Cardiac muscle cell (in vitro differentiated cells and primary cell): ENCODE measurements around the gene PRG2. TPM values are rescaled to one million over a fixed set of nuclear protein-coding genes. Genes with fewer than 3 reads are reported as not detected.

Experiments used
- DNase-seq, 2 donors: peaks; one replicate each; pipeline versions ENCODE4 v3.0.0 to v3.0.0-alpha.2; 2010 to 2017; ENCODE audit warnings: low read depth in 1 of 2, low spot score in 1 of 2
- H3K27ac ChIP-seq: fragments of 200-600 bp; sonication (generic); 2 replicates; pipeline ENCODE4 v1.5.1; 2016
- H3K27me3 ChIP-seq: fragments of 200-600 bp; sonication (generic); 2 replicates; pipeline ENCODE4 v1.6.0; 2016; ENCODE audit warnings: control low read depth
- H3K36me3 ChIP-seq: fragments of 200-600 bp; sonication (generic); 2 replicates; pipeline ENCODE4 v1.5.1; 2016; ENCODE audit warnings: control low read depth
- H3K4me1 ChIP-seq: fragments of 200-600 bp; sonication (generic); 2 replicates; pipeline ENCODE4 v1.8.1; 2017; ENCODE audit warnings: low read depth, mild to moderate bottlenecking, mixed run types
- H3K4me3 ChIP-seq: fragments of 200-600 bp; sonication (generic); 2 replicates; pipeline ENCODE4 v1.5.1; 2016; ENCODE audit warnings: mild to moderate bottlenecking
- H3K9me3 ChIP-seq: fragments of 200-600 bp; sonication (generic); 2 replicates; pipeline ENCODE4 v1.5.1; 2017; ENCODE audit warnings: low read depth, mild to moderate bottlenecking, control low read depth
- polyA plus RNA-seq: library from polyadenylated mRNA; unstranded; fragments of >200 nt; fragmentation: Nextera tagmentation; extraction: Ambion mirVana; gene quantifications from 2 replicates; pipeline ENCODE4 v1.2.1, GENCODE V29; 2016
- total RNA-seq: library from RNA; depleted of rRNA; stranded (reverse); fragments of >200 nt; gene quantifications from 2 replicates; pipeline ENCODE4 v1.2.3, GENCODE V29; 2016
- TF ChIP-seq, protein P1 (sequence below): IDR thresholded peaks from 2 replicates; pipeline ENCODE4 v1.5.1; 2012; ENCODE audit warnings: low read depth, mild to moderate bottlenecking, low read length

Gene PRG2
- total and polyA plus RNA-seq, 2 experiments from 2014 or later = not detected

GRCh38 chr11:57399972-57400578 lies 9.6 kb upstream of the PRG2 start:
- H3K27ac ChIP-seq = no peak overlapping the region
- no peaks in the 10 kb centered on the region for H3K36me3 ChIP-seq
- no peaks in the 10 kb centered on the region for H3K9me3 ChIP-seq
- H3K4me3 ChIP-seq = no peak overlapping the region
- H3K27me3 ChIP-seq = no peaks in the 10 kb centered on the region
- no peaks in the 10 kb centered on the region for H3K4me1 ChIP-seq
- DNase-seq = no peak
- TF ChIP-seq, protein P1, sequence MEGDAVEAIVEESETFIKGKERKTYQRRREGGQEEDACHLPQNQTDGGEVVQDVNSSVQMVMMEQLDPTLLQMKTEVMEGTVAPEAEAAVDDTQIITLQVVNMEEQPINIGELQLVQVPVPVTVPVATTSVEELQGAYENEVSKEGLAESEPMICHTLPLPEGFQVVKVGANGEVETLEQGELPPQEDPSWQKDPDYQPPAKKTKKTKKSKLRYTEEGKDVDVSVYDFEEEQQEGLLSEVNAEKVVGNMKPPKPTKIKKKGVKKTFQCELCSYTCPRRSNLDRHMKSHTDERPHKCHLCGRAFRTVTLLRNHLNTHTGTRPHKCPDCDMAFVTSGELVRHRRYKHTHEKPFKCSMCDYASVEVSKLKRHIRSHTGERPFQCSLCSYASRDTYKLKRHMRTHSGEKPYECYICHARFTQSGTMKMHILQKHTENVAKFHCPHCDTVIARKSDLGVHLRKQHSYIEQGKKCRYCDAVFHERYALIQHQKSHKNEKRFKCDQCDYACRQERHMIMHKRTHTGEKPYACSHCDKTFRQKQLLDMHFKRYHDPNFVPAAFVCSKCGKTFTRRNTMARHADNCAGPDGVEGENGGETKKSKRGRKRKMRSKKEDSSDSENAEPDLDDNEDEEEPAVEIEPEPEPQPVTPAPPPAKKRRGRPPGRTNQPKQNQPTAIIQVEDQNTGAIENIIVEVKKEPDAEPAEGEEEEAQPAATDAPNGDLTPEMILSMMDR = no peak

DNA sequence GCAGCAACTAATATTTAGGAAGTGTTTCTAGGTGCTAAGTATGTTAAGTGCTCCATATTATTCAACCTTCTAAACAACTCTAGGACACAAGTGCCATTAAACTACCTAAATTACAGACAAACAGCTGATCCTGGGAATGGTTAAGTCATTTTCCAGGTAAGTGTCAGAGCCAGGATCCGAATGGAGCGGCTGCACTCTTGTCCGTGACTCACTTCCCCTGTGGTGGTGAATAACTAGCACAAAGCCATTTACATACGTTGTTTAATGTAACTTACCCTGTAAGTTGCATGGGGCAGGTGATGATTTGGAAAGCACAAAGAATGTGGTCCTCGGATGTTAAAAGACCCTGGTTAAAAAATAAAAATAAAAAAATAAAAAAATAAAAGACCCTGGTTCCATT lies 8.8 kb upstream of the PRG2 start:
- Histone ChIP-seq H3K36me3 (no peaks in the 10 kb centered on the region), H3K27ac (no peak overlapping the region), H3K4me1 (no peaks in the 10 kb centered on the region), H3K4me3 (no peak overlapping the region), H3K9me3 (no peaks in the 10 kb centered on the region), H3K27me3 (no peaks in the 10 kb centered on the region)
- DNase-seq = no peak
- TF ChIP-seq, protein P1 = no peak

GRCh38 chr11:57397394-57397990 lies 7.0 kb upstream of the PRG2 start:
- Histone ChIP-seq H3K36me3 (no peaks in the 10 kb centered on the region), H3K9me3 (no peaks in the 10 kb centered on the region), H3K27ac (no peak overlapping the region), H3K4me3 (no peak overlapping the region), H3K4me1 (no peaks in the 10 kb centered on the region), H3K27me3 (no peaks in the 10 kb centered on the region)
- TF ChIP-seq, protein P1 = no peak
- no peak for DNase-seq

- Histone ChIP-seq H3K4me3 (no peak overlapping the region), H3K27ac (no peak overlapping the region), H3K27me3 (no peaks in the 10 kb centered on the region), H3K36me3 (no peaks in the 10 kb centered on the region), H3K9me3 (no peaks in the 10 kb centered on the region), H3K4me1 (no peaks in the 10 kb centered on the region)
- DNase-seq = no peak
- TF ChIP-seq, protein P1 = no peak
These were observed 6.3 kb upstream of the PRG2 start for GRCh38 chr11:57396744-57397143.

DNA sequence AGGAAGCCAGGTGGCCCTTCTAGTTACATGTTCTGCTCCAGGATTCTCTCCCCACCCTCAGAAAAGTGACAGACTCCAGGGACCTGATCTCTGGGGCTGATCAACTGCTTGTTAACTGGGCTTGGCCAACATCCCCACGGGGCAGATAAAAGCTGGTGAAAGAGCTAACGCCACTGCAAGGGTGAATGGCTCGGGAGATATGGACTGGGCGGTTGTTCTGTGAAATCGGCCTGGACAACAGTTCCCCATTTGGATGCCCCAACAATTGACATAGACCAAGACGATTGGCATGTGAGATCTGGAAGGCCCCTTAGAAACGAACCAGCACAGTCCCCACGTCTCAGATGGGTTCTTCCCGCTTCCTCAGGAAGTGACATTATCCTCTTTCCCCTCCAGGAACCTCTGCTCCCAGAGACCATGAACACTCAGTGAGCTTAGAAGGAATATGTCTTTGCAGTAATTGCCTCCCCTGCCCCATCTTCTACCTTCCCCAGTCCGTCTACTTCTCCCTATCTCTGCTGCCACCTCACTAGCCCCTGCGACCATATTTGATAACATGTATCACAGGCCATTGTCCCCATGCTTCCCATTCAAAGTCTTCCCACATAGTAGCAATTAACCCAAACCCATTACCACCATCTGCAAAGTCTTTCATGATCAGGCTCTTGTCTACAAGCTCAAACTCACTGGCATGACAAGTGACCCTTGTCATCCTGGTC lies 5.6 kb upstream of the PRG2 start:
- H3K27me3 ChIP-seq = no peaks in the 10 kb centered on the region
- H3K4me1 ChIP-seq = no peaks in the 10 kb centered on the region

More for the DNA sequence above, 5.6 kb upstream of the PRG2 start:
- Histone ChIP-seq H3K4me3 (no peak overlapping the region), H3K36me3 (no peaks in the 10 kb centered on the region), H3K27ac (no peak overlapping the region), H3K9me3 (no peaks in the 10 kb centered on the region)
- DNase-seq = no peak
- TF ChIP-seq, protein P1 = no peak
